ENCODE results near the gene NDUFA9. TPM values are rescaled to one million over a fixed set of nuclear protein-coding genes. Genes with fewer than 3 reads are reported as not detected.

NDUFA9 gene
- polyA plus RNA-seq, 1 donor from 2014 or later: 120 TPM

DNA sequence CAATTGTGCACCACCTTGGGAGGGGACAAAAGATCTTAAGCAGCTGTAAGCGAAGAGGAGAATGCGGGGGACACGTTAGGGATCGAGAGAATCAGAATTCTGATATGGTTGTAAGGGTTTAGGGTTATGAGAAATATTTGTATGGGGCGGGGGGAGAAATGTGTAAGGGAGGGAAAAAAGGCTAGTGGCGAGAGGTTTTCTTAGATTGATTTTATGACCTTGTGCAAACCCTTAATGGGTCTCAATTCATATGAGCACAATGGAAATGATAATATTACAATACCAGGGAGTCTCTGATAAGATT lies 396 bp downstream of the NDUFA9 start:
- peaks cover 21 to 43% (median 41%) of the 10 kb centered on the region in 3 donors for H3K4me1 Mint-ChIP-seq
- H3K4me3 Mint-ChIP-seq: peak overlapping the region; percentile 93 to 99 (median 96)
- no peaks in the 10 kb centered on the region for H3K9me3 Mint-ChIP-seq
- peak overlapping the region; percentile 84 to 98 (median 98) for H3K27ac Mint-ChIP-seq
- H3K36me3 Mint-ChIP-seq: no peaks in the 10 kb centered on the region
- H3K27me3 Mint-ChIP-seq: no peaks in the 10 kb centered on the region

GRCh38 chr12:4653257-4653656 lies 4.3 kb downstream of the NDUFA9 start:
- no peak overlapping the region for H3K27ac Mint-ChIP-seq
- H3K4me1 Mint-ChIP-seq: peaks cover 19 to 42% (median 31%) of the 10 kb centered on the region in 3 donors
- peaks cover 6% of the 10 kb centered on the region for H3K36me3 Mint-ChIP-seq
- H3K27me3 Mint-ChIP-seq: no peaks in the 10 kb centered on the region
- no peaks in the 10 kb centered on the region for H3K9me3 Mint-ChIP-seq
- no peak overlapping the region for H3K4me3 Mint-ChIP-seq

DNA sequence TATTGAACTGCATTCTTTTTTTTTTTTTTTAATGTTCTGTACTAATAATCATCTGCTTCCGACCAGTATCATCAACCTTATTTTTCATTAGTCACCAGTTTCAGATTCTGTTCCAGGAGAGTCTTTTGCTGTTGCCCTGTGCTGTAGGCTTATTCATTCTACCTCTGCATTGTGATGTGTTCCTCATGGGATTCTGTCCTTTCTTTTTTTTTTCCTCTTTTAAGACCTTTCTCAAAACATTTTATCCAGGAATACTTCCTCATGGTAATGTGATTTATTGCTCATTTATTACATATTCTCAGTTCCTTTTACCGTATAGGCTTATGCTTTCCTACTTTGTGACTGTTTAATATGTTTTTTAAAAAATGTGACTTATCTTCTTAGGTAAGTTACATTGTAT lies 4.8 kb downstream of the NDUFA9 start:
- peaks cover 6% of the 10 kb centered on the region for H3K36me3 Mint-ChIP-seq
- H3K9me3 Mint-ChIP-seq: no peaks in the 10 kb centered on the region
- no peak overlapping the region for H3K27ac Mint-ChIP-seq
- no peaks in the 10 kb centered on the region for H3K27me3 Mint-ChIP-seq
- H3K4me3 Mint-ChIP-seq: peak overlapping the region in 1 of 4 donors; percentile 25
- peaks cover 17 to 40% (median 31%) of the 10 kb centered on the region in 3 donors for H3K4me1 Mint-ChIP-seq

GRCh38 chr12:4663971-4664505 lies 15.1 kb downstream of the NDUFA9 start:
- Mint-ChIP-seq H3K9me3 (no peaks in the 10 kb centered on the region), H3K27me3 (no peaks in the 10 kb centered on the region), H3K27ac (no peak overlapping the region), H3K4me1 (peaks cover 0 to 4% (median 3%) of the 10 kb centered on the region in 3 donors), H3K36me3 (no peaks in the 10 kb centered on the region), H3K4me3 (no peak overlapping the region)

GRCh38 chr12:4665236-4665635 lies 16.3 kb downstream of the NDUFA9 start:
- no peak overlapping the region for H3K4me3 Mint-ChIP-seq

GRCh38 chr12:4679711-4680110 lies 30.8 kb downstream of the NDUFA9 start:
- Mint-ChIP-seq H3K4me1 (no peaks in the 10 kb centered on the region), H3K4me3 (no peak overlapping the region), H3K27me3 (no peaks in the 10 kb centered on the region), H3K27ac (peak overlapping the region in 1 of 3 donors; percentile 73), H3K9me3 (no peaks in the 10 kb centered on the region), H3K36me3 (peaks cover 11% of the 10 kb centered on the region)

More at GRCh38 chr12:4665236-4665635, 16.3 kb downstream of the NDUFA9 start:
- Mint-ChIP-seq H3K27ac (no peak overlapping the region), H3K27me3 (no peaks in the 10 kb centered on the region), H3K4me1 (peaks cover 0 to 4% (median 3%) of the 10 kb centered on the region in 3 donors), H3K9me3 (no peaks in the 10 kb centered on the region), H3K36me3 (peaks cover 2% of the 10 kb centered on the region)

DNA sequence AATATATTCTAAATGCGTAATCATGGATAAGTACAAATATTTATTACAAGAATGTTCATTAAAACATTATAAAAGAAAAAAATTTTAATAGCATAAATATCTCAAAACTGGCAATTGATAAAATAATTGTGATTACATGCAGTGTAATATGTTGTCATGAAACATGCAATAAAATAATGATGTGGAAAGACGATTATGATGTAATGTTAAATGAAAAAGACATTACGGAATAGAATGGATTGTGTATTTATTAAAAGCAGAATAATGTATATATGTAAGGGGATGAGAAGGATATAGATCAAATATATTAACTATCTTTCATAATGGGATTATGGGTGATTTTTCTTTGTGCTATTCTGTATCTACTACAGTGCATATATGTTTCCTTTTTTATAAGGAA lies 32.8 kb downstream of the NDUFA9 start:
- Mint-ChIP-seq H3K27me3 (no peaks in the 10 kb centered on the region), H3K9me3 (no peaks in the 10 kb centered on the region), H3K27ac (no peak overlapping the region), H3K36me3 (peaks cover 12% of the 10 kb centered on the region), H3K4me3 (no peak overlapping the region), H3K4me1 (no peaks in the 10 kb centered on the region)

DNA sequence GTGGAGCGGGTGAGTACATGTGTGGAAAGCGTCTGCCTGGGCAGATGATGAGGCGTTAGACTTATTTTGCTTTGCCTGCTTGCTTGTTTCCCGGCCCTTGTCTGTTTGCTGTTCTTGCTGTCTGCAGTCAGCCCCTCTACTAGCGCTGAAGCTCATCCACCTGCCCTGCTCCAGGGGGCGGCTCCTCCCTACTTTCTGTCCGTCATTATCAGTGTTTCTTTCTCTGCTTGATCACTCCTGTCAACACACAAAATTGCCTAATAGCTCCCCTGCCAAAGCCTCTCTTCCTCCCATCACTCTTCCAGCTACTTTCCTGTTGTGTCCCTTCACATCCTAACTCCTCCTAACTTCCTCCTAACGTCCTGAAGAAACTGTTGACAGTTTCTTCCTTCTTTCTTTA lies 36.4 kb downstream of the NDUFA9 start:
- Mint-ChIP-seq H3K36me3 (peaks cover 12% of the 10 kb centered on the region), H3K27me3 (no peaks in the 10 kb centered on the region), H3K4me3 (no peak overlapping the region), H3K27ac (no peak overlapping the region), H3K4me1 (no peaks in the 10 kb centered on the region), H3K9me3 (no peaks in the 10 kb centered on the region)

DNA sequence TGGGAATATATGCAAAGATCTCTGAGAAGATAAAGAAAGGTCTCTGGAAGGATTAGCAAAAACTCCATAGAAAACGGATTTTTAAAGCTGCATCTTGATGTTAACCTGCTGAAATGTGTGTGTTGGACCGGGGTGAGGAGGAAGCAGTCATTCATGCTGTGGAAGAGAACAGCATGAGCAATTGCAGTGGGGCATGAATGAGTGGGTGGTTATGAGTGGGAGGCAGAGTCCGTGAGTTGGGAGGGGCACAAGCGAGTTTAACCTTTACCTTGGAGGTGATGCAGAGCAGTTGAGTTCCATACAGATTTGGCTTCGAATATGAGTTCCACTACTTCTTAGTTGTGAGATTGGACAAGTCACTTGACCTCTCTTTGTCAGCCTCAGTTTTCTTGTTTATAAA lies 41.8 kb downstream of the NDUFA9 start:
- H3K27me3 Mint-ChIP-seq: no peaks in the 10 kb centered on the region
- no peaks in the 10 kb centered on the region for H3K9me3 Mint-ChIP-seq
- no peak overlapping the region for H3K4me3 Mint-ChIP-seq
- H3K4me1 Mint-ChIP-seq: no peaks in the 10 kb centered on the region
- peaks cover 16% of the 10 kb centered on the region for H3K36me3 Mint-ChIP-seq
- H3K27ac Mint-ChIP-seq: no peak overlapping the region

Other genes starting within 250 kb of the NDUFA9 start
- gene FGF6, start 203.3 kb upstream of the NDUFA9 start, polyA plus RNA-seq: not detected
- gene RAD51AP1, start 110.2 kb upstream of the NDUFA9 start, polyA plus RNA-seq: 8.0 TPM
- 41.7 TPM for gene DYRK4, start 86.9 kb upstream of the NDUFA9 start, polyA plus RNA-seq
- gene AKAP3, start 63 bp upstream of the NDUFA9 start, polyA plus RNA-seq: 2.7 TPM
- gene GALNT8, start 71.3 kb downstream of the NDUFA9 start, polyA plus RNA-seq: 0.48 TPM

All from IgD-negative memory B cell (primary cell).